AML-193 (cell line): ENCODE data around the gene GOLGA3.
"Not testable (repeated sequence)": the region's sequence is repeated elsewhere in the genome, so short reads cannot be mapped to it uniquely, and the experiment has no call there.

ENCODE experiments used
- DNase-seq, 2 experiments: peaks; one replicate each; lab custom pipeline; 2025; lab: John Stamatoyannopoulos, UW

Gene GOLGA3

GRCh38 chr12:132847363-132848356 lies 19.0 kb upstream of the GOLGA3 start:
- DNase-seq = no peak

GRCh38 chr12:132844681-132845080 lies 16.0 kb upstream of the GOLGA3 start:
- DNase-seq = not testable (repeated sequence)

- no peak for DNase-seq
Measured at GRCh38 chr12:132842449-132843045, 13.9 kb upstream of the GOLGA3 start.

- DNase-seq = no peak
Measured at GRCh38 chr12:132841151-132841550, 12.5 kb upstream of the GOLGA3 start.

- DNase-seq = no peak
Measured at GRCh38 chr12:132840536-132840935, 11.9 kb upstream of the GOLGA3 start.

- no peak for DNase-seq
Measured at GRCh38 chr12:132839558-132840235, 11.0 kb upstream of the GOLGA3 start.

GRCh38 chr12:132838410-132839080 lies 9.9 kb upstream of the GOLGA3 start:
- no peak for DNase-seq

GRCh38 chr12:132837693-132838409 lies 9.2 kb upstream of the GOLGA3 start:
- DNase-seq = no peak

- no peak for DNase-seq
Measured at GRCh38 chr12:132836795-132837331, 8.2 kb upstream of the GOLGA3 start.

GRCh38 chr12:132836230-132836629 lies 7.6 kb upstream of the GOLGA3 start:
- not testable (repeated sequence) for DNase-seq

GRCh38 chr12:132835076-132836025 lies 6.7 kb upstream of the GOLGA3 start:
- no peak for DNase-seq

- DNase-seq = no peak
Measured at GRCh38 chr12:132834181-132834711, 5.6 kb upstream of the GOLGA3 start.

GRCh38 chr12:132833341-132833740 lies 4.7 kb upstream of the GOLGA3 start:
- no peak for DNase-seq

GRCh38 chr12:132831771-132832170 lies 3.1 kb upstream of the GOLGA3 start:
- DNase-seq = no peak

GRCh38 chr12:132827763-132828703 lies 636 bp downstream of the GOLGA3 start:
- peak in 1 of 2 experiments; percentile 5 for DNase-seq

- no peak for DNase-seq
Measured at GRCh38 chr12:132825861-132826260, 2.8 kb downstream of the GOLGA3 start.

GRCh38 chr12:132825089-132825488 lies 3.6 kb downstream of the GOLGA3 start:
- DNase-seq = no peak

GRCh38 chr12:132824053-132824452 lies 4.6 kb downstream of the GOLGA3 start:
- no peak for DNase-seq

- DNase-seq = no peak
Measured at GRCh38 chr12:132818562-132818961, 10.1 kb downstream of the GOLGA3 start.
